DMS153 (cell line): ENCODE results near the gene MLKL.

Experiments
- DNase-seq: peaks from one replicate; lab custom pipeline; 2025; lab: John Stamatoyannopoulos, UW

Gene MLKL

DNA sequence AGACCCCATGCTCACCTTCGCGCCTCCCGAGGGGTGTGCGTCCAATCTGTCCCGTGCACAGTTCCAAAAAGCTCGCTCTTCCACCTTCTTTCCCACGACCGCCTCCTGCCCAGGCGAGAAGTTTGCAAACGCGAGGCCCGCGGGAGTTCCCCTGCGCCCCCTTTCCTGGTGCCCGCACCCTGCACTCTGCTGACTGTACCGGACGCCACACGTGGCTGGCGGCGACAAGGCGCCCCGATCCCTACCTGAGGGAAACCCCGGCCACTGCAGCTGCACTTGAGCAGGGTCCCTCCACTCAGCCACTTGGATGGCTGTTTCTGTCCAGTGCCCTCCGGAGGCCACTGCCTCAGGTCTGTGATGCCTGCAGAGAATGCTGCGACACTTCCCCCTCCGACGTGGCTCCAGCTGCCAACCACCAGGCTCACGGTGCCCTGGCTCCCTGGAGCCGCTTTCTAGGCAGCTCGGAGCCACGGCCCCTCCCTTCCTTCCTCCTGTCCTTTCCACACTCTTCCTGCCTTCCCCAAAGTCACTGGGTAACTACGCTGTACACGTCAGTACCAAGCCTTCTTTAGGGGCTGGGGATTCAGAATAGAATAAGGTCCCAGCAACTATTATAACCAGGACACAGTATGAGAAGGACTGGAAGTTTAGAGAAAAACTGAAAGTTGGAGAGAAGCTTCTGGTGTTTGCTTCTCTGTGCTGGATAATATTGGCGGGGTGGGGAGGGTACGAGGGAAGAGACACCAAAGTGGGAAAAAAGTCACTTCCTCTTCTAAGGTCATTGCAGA is at the start of gene MLKL:
MLKL (minus strand) TSS at position 425 of the 788 bp plus-strand sequence. CDS start 5,105 bp downstream, outside the sequence.
- peak; percentile 5 for DNase-seq

DNA sequence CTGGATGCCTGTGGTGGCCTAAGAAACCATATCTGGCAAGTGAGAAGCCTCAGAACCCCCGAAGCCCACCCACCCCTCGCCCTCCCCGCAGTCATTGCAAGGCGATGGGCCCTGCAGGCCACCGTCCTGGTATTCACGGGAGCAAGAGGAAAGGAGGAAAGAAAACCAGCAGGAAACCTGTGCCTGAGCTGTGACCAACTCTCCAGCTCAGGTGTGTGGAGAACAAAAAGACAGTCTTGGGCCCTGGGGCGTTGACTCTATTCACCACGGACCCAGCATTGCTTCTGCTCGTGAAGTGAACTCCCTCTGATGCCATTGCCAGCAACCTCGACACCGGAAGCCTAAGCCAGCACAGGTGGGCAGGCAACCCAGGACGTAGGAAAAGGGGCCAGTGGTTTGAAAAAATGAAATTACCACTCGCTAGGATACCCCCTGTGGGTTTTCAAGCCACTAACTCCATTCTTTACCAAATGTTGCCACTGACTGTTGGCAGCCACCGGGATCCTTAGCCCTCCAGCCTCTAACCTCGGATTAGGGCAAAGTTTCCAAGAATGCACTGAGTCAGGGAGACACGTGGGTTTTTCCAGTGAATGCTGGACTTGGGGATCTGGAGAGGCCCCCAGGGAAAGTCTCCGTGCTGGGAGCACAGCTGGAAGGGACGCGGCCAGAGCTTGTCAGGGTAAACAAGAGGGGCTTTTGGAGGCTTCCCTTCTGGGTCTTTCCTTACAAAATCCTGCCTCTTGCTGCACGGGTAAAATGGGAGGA is 48.8 kb upstream of the MLKL start:
- DNase-seq, result no peak

DNA sequence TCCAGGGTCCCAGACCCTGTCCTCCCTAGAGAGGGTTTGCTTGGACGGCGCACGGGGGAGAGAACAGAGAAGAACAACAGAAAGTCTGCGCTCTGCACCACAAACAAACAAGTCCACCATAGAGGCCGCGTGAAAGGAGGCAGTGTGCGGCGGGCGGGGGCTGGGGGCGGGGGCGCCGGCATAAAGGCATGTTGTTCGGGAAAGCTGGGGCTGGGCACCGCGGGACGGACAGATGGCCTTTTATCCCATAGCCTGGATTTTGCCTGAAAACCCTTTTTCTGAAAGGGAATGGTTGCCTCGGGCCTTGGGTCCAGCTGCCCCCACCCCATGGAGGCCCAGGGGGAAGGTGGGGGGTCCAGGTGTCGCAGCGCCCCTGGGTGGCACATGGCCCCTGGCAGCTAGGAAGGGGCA is 48.0 kb upstream of the MLKL start:
- DNase-seq, result no peak

DNA sequence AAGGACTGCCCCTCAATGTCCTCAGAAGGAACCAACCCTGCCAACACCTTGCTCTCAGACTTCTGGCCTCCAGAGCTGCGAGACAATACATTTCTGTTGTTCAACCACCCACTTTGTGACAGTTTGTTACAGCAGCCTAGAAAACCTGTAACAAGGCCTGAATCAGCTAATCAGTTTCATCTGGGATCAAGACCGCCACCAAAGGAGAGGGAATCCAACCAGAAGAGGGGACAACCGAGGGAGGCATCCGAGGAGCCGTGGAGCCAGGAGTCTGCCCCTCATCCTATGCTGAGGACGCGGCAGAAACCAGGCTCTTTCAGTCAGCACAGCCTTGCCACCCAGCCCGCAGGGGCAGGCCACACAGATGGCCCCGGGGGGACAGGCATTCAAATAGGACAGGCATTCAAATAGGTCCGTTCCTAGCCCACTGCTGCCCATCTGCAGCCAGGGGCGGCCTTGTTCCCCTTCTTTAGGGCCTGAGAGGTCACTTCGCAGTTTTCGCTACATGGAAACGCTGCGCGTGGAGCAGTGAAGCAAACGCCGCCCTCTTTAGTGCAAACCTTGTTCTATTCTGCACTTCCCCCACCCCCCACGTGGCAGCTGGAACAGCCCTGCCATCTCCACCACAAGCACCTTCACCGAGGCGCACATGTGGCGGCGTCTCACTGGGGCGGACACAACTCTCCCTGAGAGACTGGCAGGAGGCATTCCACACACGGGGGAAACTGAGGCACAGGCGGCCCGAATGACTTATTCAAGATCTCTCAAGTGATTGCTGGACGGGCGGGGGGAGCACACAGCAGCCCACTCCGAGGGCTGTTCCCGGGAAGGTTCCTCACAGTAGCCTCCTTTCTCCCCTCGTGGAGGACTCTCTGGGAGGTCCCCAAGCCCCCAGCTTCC is 47.3 kb upstream of the MLKL start:
- DNase-seq, result no peak

DNA sequence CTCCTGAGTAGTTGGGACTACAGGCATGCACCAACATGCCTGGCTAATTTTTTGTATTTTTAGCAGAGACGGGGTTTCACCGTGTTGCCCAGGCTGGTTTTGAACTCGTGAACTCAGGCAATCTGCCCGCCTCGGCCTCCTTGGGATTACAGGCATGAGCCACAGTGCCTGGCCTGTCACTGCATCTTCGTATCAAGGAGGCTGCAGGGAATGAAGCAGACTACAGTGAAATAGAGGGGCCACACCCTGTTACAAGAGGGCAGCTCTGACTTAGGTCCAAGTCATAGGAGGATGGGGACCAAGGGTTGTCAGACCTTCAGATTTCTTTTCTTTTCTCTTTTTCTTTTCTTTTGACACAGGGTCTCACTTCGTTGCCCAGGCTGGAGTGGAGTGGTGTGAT is 45.3 kb upstream of the MLKL start:
- no peak for DNase-seq

DNA sequence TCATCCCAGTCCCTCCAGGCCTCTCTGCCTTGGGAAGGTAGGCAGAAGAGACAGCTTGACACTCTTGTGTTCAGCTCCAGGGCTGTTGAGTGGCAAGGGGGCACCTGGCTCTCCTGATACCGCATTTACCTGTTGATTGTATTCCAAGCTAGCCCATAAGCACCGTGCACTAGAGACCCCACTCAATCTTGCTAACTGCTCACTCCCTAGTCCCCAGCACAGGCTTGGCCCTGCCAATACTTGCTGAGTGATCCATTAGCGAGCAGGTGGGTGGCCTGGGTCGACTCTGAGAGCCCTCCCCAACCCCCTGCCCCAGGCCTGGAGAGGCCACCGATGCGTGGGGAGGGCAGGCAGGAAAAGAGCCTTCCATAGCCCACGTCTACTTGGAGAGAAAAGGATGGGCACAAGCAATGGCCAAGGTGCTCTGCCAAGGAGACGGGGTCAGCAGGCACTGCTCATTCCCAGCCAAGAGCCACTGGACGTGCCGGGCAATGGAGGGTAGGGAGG is 44.5 kb upstream of the MLKL start:
- DNase-seq, result no peak

DNA sequence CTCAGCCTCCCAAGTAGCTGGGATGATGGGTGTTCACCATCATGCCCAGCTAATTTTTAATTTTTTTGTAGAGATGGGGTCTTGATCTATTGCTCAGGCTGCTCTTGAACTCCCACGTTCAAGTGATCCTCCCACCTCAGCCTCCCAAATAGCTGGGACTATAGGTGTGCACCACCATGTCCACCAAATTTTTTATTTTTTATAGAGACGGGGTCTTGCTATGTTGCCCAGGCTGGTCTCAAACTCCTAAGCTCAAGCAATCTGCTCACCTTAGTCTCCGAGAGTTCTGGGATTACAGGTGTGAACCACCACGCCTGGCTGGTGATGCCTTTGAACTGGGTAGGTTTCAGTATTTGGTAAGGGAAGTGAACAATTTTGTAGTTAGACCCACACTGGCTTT is 43.9 kb upstream of the MLKL start:
- DNase-seq, result no peak

DNA sequence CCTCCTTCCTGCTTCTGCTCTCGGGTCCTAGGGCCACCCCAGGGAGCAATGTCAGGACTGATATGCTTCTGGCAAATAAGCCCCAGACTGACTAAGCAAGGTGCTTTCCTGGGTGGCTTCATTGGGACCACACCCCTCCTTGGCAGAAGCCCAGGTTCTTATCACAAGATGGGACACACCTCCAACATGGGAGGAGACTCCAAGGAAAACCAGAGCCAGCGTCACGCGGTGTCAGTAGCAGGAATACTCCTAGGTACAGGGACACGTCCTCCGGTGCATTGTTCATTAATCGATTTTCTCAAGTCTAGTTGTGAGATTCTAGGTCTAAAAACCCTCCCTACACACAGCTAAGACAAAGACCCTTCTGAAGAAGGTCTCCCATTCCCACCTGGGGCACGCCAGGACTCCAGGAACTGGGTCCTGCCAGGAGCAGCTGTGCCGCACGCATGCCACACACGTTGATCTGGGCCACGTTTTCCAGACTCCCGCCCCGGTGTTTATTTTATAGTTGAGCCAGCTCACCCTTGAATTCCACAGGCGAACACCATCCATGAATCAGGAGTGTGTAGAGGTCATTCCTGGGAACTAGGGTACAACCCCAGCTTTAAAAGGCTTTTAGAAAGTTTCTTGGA is 43.1 kb upstream of the MLKL start:
- peak; percentile 87 for DNase-seq

DNA sequence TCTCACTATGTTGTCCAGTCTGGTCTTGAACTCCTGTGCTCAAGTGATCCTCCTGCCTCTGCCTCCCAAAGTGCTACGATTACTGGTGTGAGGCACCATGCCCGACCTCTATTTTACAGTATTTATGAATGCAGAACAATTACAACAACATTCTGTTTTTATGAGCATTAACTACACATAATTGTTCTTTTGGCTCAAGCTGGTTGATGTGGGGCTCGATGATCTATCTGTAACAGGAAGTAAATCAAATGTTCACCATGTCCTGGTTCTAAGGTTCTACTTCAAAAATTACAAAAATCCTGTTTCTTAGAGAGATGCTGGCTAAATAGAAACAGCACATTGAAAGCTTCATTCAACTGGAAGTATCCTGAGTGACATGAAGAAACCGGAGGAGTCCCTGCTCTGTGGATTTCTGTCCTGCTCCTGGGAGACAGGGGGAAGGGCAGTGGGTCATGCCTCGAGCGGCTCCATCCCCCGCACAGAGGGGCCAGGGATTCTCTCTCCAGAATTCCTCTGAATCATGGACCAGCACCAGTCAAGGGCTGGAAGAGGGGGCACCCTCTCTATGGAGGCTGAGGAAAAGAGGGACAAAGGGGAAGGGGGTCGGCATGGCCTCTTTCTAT is 42.5 kb upstream of the MLKL start:
- DNase-seq, result no peak

DNA sequence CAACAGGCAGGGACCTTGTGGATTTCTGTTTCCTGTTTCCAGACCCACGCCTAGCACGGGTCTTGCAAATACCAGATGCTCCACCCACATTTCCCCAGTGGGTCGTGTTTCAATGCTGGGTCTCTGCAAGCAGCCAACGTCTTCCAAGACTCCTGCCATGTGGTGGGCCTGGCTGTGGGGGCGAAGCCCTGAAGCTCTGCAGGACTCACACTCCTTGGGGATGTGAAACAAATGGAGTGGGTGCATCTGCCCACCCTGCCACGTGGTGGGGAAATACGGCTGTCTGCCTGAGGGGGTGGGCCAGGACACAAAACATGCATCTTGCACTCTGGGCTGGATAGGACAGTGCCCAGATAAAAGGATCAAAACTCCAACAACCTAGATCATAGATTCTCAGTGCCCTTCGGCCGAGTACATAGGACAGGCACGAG is 41.4 kb upstream of the MLKL start:
- no peak for DNase-seq

DNA sequence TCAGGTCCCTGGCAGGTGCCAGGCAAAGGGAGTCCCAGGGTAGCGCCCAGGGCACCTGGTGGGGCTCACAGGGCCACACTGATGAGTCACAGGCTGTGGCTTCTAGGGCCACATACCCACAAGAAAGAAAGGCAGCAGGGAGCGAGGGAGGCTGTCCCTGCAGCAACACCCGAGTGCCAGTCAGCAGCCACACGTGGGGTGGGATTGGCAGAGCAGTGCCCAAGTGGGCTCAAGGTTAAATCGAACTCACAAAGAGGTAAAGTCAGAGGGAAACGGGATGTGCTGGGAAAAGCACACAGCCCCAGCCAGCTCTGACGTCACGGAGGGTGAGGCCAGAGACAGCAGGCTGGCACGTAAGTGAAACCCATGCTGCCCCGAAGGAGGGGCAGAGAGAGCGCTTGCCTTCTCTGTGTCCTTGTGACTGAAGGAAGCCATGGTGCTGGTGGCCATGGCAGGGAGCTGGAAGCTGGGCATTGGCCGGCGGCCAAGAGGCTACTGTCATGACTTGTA is 40.2 kb upstream of the MLKL start:
- no peak for DNase-seq

DNA sequence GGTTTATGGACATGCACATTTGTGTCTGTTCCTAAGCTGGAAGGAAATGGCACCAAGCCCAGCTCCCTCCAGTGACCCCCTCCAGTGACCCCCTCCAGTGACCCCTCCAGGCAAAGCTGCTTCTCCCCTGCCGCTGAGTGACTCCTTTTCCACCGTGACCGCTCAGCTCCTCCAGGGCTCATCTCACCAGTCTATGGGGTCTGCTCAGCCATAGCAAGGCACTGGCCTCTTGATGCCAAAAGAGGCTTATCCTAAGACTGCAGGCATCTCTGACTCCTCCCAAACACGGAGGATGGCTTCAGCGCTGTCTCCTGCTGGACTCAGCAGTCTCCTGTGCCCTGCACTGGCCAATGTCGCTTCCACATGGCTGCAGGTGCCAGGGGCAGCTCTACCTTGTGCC is 38.6 kb upstream of the MLKL start:
- no peak for DNase-seq

DNA sequence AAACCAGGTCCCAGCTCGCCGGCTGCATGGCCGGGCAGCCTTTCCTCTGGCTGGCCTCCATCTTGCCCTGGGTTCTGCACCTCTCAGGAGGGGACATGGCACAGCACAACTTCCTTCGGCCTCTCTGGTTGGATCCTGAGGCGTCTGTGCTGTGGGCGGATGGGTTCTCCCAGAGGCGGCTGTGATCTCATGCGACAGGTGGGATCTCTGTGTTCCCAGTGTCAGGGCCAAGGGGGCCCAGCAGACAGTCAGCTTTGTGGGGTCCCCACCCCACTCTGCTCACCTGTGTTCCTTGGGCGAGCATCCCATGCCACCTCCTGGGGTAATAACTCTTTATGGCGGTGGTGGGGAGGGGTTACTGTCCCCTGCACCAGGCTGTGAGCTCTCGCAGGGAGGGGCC is 38.2 kb upstream of the MLKL start:
- DNase-seq, result no peak

DNA sequence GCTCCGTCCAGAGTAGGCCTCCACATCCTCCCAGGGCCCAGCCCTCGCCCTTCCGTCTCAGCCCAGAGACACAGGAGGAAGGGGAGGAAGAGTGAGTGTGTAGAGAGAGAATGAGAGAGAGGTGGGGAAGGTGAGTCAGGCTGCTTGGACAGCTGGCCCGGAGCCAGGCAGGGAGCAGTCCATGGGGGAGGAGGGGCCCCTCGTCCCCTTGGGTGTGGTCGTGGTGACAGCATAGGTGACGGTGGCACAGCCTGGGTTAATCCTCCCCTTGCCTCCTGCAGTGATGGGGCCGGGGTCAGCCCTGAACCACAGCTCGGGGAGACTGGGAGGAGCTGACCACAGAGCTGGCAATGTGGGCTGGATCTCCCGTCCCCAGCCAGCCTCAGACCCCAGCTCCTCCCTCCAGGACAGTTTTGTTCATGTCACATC is 37.5 kb upstream of the MLKL start:
- DNase-seq, result no peak

DNA sequence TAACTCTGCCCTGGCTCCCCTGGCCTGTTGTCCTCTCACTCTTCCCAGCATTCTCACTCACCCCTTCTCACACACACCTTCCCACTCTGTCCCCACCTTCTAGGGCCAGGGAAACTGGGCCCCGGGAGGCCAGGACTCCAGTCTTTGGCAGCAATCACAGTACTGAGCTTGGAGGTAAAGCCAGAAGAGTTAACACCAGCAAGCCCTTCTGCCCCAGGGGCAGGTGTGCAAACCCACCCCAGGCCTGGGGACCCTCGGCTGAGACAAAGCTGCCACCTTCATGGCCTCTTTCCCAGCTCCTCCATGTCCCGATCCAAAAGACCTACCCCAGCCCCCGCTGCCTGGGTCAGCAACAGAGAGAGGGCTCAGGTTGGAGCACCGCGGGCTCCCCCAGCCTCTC is 36.9 kb upstream of the MLKL start:
- DNase-seq, result no peak

DNA sequence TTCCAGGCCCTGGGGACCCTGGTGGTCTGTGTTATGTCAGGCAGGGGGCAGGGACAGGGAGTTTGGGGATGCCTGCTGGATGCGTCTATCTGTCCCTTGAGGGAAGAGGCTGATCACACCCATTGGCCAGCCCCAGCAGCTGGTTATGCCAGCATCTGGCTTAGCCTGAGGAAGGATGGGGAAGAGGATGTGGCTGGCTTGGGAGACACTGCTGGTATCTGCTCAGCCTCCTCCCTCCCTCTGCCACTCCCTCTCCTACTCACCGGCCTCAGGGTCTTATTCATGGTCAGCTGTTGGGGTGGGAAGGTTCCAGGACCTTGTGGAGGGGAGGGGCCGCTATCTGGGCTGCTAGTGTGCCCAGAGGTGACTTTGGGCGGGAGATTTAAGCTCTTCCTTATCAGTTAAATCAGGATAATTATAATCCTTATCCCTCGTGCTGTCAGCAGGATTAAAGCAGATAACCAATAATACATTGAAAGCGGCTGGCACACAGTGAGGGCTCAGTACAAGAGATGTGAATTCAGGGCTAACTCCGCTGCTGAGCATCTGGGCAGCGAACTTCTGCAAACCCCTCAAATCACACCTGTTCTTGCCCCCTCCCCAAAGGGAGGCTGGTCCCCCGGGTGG is 36.0 kb upstream of the MLKL start:
- no peak for DNase-seq

DNA sequence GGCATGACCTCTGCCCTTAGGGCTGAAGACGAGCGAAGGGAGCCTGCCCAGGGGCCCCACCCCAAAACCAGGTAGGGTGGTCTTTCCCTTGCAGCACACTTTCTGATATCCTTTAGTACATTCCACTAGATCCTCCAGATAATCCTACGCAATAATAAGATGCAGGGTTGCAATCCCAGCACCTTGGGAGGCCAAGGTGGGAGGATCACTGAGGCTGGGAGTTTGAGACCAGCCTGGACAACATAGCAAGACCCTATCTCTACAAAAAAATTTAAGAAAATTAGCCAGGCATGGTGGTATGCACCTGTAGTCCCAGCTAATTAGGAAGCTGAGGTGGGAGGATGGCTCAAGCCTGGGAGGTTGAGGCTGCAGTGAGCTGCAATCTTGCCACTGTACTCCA is 34.9 kb upstream of the MLKL start:
- DNase-seq, result no peak

DNA sequence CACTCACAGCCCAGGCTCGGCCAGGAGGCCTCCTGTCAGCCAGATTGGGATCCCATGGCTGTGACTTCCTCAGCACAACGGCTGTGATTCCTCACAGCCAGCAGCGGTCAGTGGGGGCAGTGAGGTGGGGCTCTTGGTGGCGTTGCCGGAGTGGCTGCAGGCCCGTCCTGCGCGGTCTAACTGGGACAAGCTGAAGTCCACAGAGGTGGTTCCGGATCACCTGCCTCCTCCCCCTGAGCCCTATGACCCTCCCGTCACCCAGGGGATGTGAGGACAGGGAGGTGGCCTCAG is 34.4 kb upstream of the MLKL start:
- DNase-seq, result no peak

DNA sequence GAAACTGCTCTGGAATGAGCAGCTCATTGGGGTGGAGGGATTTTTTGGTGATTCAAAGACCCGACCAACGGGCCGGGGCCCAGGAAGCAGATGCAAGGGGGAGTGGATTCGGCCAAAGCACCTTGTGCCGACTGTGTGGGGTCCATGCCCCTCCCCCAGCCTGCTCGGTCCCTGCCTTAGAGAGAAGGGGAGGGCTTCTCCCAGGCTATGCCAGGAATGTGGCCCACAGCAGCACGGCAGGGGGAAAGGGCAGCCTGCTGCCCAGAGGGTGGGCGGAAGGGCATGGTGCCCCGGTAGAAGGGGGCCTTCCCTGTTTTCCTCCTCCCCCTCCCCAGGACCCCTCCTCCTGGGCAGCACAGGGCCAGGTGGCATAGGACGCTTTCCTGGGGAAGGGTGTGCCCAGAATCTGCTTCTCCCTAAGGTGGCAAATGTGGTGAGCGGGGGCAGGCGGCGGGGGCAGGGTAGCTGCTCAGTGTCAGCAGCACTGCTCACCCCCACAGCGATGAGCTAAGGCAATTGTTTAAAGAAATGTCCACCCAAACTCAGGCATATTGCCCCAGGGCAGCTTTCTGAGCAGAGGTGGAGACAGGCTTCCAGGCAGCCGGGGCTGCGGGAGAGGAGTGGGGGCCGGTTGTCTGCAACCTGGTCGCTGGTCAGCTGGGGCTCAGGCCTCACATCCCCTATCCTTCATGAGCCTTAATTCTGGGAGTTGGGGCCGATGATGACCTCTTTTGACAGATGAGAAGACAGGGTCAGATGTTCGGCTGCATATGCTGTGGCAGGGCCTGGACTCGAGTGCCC is 33.9 kb upstream of the MLKL start:
- no peak for DNase-seq
